Subcutaneous adipose tissue (tissue), 4 donors: ENCODE data around the gene SMCO2. TPM values are rescaled to one million over a fixed set of nuclear protein-coding genes. Genes with fewer than 3 reads are reported as not detected.

Experiments
- total RNA-seq, 4 donors: library from RNA; depleted of rRNA; stranded (reverse); fragments of >200 nt; gene quantifications; one replicate each; pipeline ENCODE4 v1.1.0, GENCODE V29; 2016
- TF ChIP-seq, protein P1 (sequence below): fragments of 450-650 bp; IDR thresholded peaks from one replicate; pipeline ENCODE4 v1.5.1; 2016; ENCODE audit warnings: low read depth, mild to moderate bottlenecking, control low read depth, antibody characterized with exemption, moderate library complexity

The SMCO2 gene
- total RNA-seq, 4 donors from 2014 or later = 0.34 TPM; not detected in 3

- TF ChIP-seq, protein P1, sequence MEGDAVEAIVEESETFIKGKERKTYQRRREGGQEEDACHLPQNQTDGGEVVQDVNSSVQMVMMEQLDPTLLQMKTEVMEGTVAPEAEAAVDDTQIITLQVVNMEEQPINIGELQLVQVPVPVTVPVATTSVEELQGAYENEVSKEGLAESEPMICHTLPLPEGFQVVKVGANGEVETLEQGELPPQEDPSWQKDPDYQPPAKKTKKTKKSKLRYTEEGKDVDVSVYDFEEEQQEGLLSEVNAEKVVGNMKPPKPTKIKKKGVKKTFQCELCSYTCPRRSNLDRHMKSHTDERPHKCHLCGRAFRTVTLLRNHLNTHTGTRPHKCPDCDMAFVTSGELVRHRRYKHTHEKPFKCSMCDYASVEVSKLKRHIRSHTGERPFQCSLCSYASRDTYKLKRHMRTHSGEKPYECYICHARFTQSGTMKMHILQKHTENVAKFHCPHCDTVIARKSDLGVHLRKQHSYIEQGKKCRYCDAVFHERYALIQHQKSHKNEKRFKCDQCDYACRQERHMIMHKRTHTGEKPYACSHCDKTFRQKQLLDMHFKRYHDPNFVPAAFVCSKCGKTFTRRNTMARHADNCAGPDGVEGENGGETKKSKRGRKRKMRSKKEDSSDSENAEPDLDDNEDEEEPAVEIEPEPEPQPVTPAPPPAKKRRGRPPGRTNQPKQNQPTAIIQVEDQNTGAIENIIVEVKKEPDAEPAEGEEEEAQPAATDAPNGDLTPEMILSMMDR = no peak
Observed at GRCh38 chr12:27453421-27453820, 6.9 kb downstream of the SMCO2 start.

DNA sequence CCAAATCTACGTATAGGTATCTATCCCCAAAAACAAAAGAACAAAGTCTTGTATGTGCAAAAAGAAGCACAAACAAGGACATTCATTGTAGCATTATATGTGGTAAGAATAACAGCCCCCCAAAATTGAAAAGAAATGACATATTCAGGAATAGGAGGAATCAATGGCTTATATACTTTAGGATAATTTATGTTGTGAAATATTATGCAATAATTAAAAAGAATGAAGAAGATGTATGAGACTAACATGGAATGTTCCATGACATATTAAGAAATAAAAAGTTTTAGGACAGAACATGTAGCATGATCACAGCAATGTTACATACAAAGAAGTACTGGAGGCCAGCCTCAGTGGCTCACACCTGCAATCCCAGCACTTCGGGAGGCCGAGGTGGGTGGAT lies 9.1 kb downstream of the SMCO2 start:
- TF ChIP-seq, protein P1 = no peak

DNA sequence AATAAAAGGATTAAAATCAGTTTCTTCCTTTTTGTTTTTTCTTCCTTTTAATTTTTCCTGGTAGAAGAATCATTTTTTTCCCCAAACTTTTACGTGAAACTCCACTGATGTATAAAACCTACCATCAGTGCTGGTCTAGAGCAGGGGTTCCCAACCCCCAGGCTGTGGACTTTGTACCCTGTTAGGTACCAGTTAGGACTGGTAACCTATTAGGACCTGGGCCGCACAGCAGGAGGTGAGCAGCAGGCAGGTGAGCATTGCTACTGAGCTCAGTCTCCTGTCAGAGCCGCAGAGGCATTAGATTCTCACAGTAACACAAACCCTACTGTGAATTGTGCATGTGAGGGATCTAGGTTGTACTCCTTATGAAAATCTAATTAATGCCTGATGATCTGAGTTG lies 10.1 kb downstream of the SMCO2 start:
- TF ChIP-seq, protein P1 = no peak

DNA sequence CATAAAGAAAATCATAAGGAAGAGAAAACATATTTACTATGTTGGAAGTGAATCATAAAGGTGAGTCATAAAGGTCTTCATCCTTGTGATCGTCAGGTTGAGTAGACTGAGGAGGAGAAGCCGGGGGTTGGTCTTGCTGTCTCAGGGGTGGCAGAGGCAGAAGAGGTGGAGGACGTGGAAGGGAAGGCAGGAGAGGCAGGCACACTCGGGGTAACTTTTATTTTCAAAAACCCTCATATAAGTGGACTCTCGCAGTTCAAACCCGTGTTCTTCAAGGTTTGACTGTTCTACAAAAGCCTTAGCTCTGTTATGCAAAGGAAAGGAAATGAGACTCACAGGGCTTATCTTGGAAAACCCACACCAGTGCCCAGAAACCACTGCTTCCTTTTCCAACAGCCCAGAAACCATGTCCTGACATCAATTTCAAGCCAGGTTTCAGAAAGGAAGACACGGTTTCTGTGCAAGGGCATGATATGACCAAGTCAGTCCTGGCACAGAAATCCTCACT lies 14.0 kb downstream of the SMCO2 start:
- TF ChIP-seq, protein P1 = no peak

DNA sequence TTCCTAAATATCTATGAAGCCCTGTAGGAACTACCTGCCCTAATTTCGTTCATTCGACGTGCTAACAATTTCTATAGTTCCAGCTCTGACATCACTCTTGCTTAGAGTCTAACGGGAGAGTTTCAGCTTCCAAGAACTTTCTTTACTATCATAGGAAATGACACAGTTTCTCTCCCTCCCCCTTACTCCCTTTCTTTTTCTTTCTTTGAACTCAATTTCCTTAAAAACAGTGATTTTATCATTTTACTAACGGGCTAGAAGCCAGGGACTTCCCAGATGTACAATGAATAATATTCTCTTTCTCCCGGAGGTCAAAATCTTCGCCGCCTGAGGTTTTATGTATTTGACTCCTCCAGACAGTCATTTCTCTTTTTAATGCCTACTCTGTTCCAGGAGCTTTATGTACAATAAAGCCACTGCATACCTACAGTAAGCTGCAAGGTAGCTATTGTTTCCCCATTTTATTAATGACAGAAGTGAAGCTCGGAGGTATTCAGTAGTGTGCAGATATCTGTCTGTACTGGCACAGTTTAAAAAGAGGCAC lies 15.7 kb downstream of the SMCO2 start:
- TF ChIP-seq, protein P1 = no peak

GRCh38 chr12:27462851-27463250 lies 16.3 kb downstream of the SMCO2 start:
- TF ChIP-seq, protein P1 = no peak

DNA sequence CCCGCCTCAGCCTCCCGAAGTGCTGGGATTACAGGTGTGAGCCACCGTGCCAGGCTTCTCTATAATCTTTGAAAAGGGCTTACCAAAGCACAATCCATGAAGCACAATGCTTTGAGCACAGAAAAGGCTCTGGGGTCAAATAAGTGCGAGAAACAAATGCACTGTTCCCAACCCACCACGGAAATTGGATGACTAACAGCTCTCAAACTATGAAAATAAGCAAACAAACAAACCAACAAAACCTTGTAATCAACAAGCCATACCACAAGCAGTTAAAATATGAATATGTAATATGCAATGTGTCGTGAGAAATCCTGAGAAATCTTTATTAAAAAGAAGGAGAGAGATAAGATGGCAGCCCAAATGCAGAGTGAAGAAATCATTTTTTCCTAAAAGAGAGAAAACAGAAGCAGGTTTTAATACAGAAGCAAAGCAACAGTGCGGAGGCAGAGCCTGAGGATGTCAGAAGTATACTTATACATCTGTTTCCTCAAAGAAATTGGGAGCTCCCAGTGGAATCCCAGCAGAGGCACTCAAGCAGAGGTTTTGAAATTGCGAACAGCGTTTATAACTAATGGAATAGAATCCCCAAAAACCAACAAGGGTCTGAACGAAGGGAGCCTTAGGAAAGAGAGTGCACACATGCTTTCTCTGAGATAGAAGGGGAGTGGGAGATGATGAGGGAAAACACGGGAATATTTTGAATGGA lies 17.1 kb downstream of the SMCO2 start:
- TF ChIP-seq, protein P1 = no peak
